Activated T-cell treated with anti-CD3 and anti-CD28 coated beads for 1 hour (primary cell): ENCODE results near the gene SHC1.

Experiments used
- DNase-seq: peaks from one replicate; pipeline ENCODE4 v3.0.0-alpha.2; 2020; ENCODE audit warnings: low read depth

SHC1 gene

DNA sequence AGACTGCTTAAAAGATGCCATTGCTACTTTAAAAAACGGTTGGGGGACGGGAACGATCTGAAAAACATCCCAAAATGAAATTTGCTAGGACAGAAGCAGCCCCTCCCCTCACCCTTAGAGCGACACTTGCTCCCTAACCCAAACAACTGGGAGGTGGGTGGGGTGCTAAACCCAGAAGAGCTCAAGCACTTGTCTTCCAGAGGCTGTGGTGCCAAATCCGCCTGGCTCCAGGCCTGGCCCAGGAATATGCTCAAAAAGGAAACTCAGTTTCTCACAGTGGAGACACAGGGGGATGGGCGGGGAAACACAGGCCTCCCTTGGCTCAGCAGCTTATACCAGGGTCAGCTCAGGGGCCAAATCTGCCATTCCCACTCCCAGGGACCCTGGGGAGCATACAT lies 14.0 kb downstream of the SHC1 start:
- no peak for DNase-seq

GRCh38 chr1:154955718-154956543 lies 14.6 kb downstream of the SHC1 start, which contains the start of gene PBXIP1:
Gene PBXIP1, minus strand, starts transcription at chr1:154956099. Its CDS starts 2,378 bp downstream, at chr1:154953721.
- peak; percentile 62 for DNase-seq

DNA sequence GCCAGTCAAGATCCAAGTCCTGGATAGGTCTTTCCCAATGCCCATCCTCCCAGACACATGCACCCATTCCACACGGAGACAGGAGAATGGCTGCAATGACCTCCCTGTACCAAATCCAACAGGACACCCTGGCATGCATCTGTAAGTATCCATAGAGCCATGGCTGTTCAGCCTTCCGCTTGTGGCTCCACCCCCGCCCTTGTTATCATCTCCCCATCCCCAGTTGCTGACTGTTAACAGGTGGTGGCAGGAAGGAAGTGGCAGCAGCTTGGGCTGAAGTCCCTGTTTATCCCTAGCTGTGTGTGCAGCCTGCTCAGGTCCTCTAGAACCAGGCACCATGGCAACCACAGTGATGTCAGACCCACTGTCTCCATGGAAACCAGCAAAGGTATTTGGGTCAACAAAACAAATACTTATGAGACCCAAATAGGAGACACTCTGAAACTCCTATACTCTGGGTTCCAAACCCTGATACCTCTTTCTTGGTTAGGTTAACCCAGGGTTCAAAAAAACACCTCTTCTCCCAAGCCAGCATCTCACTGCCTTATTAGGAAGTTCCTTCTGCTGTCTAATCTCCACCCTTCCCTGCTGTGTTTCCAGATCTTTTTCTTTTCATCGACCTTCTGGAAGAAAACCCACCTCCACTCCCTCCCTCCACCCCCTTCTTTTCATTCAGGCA lies 15.4 kb downstream of the SHC1 start:
- peak; percentile 80 for DNase-seq

DNA sequence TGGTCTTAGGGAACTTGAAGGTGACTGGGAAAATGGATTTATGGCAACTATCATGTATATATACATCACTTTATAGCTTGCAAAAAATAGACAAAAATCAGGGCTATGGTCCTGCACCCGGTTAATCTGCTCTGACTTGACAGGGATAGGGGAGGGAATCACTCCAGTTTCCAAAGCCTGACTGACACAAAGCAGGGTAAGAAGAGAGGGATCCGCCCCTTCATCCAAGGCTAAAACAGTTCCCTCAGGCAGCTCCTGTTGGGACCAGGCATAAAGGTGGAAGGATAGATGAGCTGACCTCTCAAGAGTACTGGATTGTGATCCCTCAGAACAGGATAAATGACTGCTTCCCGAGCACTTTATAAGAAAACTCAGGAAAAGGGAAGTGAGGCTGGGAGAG lies 16.0 kb downstream of the SHC1 start:
- DNase-seq, result no peak

DNA sequence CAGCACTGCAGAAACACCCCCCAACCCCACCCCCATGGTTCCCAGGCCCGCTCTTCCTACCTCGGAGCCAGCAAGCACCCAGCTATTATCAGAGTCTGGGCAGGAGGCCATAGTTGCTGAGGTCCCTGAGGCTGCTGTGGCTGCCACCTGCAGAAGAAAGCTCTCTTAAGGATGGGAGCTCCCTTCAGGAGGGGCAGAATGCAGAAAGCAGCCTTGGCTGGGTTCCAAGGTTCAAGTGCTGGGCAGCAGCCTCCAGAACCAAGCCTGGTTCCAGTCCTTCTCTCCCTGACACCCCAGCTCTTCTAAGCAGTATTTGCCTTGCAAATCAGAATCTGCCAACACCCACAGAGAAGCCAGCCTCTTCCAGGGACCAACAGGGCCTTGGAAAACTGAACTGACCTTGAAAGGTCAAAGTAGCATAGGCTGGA lies 16.9 kb downstream of the SHC1 start:
- no peak for DNase-seq

GRCh38 chr1:154952664-154953063 lies 17.9 kb downstream of the SHC1 start:
- no peak for DNase-seq

- peak; percentile 52 for DNase-seq
Observed at GRCh38 chr1:154951901-154952657, 18.5 kb downstream of the SHC1 start.

DNA sequence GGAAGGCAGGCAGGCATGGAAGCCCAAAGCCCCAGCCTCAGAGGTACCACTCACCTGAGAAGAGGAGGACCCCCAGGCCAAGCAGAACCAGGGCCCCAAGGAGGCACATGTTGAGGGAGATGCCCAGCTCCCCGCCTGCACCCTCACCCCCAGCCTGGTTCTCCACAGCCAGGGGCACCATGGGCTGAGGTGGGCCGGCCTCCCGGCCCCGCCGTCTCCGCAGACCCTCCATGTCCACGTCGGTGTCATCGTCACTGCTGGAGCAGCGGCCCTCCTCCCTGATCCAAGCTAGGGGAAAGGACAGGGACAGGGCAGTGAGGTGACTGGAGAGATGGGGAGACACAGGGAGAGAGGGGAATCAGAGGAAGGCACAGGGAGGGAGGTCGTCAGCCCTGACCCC lies 22.5 kb downstream of the SHC1 start:
- DNase-seq, result no peak

DNA sequence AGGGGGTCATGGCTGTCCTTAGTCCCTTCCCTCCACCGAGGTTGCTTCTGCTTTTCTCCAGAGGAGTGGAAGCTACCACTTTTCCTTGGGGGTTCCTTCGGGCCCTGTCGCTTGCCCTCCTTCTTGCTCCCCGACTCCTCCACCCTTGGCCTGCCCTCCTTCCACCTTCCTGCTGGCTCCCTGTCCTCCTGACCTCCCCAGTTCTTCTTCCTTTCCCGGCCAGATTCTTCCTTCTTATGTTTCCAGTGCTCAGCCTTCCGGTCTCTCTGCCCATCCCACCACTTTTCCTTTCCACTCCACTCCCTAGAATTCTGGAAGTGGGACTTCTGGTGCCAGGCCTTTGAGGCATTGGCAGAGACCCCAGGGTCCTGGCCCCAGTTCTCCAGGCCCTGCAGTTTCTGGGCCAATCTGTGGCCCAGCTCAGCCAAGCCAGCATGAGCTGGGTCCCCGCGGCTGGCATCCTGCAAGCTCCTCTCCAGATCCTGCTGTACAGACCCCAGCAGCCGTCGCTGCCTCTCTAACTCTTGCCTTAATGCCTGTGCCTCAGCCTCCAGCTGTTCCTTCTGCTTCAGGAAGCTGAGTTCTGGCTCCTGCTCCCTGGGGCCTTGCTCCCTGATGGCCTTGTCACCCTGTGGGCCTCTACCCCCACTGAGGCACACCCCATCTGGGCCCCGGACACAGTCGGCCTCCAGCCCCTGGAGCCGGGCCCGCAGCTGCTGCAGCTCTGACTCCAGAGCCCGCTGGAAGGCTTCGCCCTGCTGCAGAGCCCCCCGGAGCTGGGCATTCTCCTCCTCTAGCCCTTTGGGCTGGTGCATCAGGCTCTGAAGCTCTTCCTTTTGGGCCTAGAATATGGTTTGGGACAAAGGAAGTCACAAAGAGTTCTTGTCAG lies 24.3 kb downstream of the SHC1 start:
- DNase-seq, result no peak

DNA sequence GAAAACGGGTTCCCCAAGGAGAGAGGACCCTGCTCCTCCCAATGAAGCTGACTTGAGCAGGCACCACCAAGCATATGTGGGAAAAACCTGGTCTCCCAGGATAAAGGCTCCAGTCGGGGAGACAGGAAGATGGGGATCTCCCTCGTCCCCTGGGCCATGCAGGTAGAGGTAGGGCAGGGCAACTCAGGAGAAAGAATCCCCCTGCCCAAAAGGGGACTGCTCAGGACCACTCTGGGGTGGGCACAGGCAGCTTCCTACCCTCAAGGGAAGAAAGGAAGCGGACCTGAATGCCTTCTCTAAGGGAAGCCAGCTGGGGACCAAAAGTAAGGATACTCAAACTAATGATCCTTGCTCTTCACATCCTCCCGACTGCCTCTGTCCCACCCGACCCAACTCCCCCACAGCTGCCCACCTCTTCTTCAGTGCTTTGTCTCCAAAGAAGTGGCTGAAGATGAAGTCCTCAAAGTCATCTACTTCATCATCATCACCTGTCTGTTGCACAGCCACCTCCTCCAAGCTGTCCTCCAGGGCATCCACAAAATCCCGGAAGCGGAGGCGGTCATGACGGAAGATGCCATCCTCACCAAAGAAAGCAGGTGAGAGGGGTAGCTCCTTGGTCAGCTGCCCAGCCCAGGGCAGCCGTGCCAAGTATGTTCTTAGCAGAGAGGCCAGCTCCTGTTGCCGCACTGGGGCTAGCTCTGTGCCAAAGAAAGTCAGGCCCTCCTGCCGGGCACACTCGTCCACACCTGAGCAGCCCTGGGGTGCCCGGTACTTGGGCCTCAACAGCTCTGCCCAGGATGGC lies 25.2 kb downstream of the SHC1 start:
- DNase-seq, result no peak

DNA sequence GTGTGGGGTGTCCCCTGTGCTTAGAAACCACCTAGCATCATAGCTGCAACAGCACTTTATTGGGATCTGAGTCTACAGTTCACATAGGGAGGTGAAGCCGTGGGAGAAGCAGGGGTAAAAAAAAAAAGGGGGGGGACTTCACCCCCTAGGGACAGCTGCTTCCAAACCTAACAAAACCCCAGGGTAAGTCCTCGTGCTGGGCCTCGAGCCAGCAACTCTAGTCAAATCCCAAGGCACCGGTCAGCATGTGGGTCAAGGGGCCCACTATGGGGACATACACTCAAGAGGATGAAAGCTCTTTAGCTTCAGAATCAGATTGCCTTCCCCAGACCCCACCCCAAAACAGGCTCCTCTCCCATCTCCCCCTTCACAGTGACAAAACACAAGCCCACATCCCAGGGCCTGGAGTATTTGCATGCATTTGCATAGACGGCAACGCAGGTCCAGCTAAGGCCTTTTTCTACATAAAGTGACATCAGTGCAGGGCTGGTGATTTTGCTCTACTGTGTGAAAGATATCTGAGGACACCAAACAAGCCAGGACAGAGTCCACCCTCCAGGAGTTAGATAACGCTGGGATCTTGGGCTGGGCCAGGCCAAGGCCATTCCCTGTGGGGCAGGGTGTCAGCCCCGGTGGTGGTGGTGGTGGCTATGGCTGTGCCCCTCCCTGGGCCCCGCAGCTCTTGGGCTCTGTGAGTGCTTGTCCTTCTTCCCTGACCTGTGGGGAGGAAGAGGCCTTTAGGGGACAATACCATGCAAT lies 26.0 kb downstream of the SHC1 start:
- DNase-seq, result no peak

- peak; percentile 29 for DNase-seq
Observed at GRCh38 chr1:154943649-154944400, 26.7 kb downstream of the SHC1 start.

DNA sequence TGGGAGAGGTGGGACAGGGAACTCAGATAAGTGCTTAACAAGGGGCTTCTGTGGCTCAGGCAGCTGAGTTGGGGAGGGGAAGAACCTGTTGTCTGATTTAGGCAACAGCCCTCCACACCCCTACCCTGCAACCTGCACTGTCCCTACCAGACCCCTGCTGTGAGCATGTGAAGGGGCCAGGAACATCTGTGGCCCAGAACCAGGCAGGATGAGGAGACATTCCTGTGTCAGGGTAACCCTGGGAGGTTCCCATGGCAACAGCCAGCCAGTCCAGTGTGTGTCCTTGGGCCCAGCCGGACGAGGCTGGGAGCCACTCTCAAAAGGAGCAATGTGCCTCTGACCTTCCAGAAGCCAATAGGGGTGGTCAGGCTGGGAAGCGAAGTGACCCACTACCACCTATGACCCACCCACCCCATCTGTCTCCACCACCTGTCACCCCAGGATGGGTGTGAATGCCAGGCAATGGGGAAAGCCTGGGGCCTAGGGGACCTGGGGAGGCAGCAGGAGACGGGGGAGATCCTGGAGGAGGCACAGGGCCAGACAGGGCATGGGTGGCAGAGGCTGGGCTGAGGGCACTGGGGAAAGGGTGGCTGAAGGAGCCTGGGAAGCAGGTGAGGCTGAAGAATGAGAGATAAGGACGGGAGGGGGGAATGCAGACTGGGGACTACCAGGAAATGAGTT lies 29.1 kb downstream of the SHC1 start:
- no peak for DNase-seq

GRCh38 chr1:154940651-154941194 lies 29.8 kb downstream of the SHC1 start:
- DNase-seq, result no peak

- DNase-seq, result no peak
Observed at GRCh38 chr1:154940213-154940560, 30.4 kb downstream of the SHC1 start.

DNA sequence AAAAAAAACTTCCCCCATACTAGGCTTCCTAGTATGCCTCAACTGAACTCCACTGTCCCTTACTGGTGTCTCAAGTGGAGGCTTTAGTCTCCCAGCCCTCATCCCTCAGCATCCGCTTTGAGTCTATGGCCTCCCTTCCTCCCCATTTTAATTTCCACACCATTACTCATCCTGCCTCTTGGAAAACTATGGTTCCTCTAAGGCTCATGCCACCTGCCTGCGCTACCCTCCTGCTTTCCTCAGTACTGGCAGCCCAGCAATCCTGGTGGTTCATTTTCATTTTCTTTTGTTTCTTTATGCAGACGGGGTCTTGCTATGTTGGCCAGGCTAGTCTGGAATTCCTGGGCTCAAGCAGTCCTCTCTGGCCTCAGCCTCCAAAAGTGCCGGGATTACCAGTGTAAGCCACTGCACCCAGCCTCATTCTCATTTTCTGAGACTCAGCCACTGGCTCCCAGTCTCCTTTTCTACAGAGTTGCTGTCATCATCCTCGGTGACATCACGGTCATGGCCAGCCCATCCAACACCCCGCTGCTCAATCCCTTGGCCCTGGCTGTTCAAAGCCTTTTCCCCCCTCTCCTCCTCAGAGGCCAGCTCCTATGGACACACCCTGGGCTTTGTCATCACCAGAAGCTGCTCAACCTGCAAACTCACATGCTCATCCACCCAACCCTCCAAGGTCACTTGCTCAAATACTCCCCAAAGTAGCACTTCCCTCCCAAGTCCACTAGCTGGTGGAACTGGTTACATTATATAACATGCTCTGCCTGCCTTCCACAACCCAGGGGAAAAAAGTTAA lies 31.7 kb downstream of the SHC1 start:
- DNase-seq, result no peak

DNA sequence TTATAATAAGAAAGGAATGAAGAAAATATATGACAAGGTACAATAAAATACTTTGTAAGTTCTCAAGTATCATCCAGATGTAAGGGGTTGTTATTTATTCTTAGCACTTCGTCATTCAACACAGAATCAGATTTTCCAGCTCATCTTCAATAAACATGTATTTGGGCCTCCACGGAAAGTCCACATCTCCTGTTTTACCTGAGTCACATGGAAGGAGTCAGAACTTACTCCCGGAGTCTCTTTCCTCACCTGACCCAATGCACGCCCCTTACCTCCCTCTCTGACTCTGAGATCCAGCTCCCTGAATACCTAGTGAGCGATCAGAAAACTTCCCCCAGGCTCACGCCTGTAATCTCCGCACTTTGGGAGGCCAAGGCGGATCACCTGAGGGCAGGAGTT lies 32.6 kb downstream of the SHC1 start:
- DNase-seq, result no peak
